ENCODE results near the gene CNOT6.

DNA sequence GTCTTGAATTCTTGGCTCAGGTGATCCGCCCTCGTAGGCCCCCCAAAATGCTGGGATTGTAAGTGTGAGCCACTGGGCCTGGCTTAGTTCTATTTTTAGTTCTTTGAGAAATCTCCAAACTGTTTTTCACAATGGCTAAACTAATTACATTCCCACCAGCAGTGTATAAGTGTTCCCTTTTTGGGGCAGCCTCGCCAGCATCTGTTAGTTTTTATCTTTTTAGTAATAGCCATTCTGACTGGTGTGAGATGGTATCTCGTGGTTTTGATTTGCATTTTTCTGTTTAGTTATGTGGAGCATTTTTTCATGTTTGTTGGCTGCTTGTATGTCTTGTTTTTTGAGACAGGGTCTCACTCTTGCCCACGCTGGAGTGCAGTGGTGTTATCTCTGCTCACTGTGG, 28.2 kb downstream of the CNOT6 start:
- TF ChIP-seq, protein P1, sequence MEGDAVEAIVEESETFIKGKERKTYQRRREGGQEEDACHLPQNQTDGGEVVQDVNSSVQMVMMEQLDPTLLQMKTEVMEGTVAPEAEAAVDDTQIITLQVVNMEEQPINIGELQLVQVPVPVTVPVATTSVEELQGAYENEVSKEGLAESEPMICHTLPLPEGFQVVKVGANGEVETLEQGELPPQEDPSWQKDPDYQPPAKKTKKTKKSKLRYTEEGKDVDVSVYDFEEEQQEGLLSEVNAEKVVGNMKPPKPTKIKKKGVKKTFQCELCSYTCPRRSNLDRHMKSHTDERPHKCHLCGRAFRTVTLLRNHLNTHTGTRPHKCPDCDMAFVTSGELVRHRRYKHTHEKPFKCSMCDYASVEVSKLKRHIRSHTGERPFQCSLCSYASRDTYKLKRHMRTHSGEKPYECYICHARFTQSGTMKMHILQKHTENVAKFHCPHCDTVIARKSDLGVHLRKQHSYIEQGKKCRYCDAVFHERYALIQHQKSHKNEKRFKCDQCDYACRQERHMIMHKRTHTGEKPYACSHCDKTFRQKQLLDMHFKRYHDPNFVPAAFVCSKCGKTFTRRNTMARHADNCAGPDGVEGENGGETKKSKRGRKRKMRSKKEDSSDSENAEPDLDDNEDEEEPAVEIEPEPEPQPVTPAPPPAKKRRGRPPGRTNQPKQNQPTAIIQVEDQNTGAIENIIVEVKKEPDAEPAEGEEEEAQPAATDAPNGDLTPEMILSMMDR (IDR thresholded peaks at IDR 0.05) = no peak
- no peak for TF ChIP-seq POLR2A (IDR thresholded peaks at IDR 0.05)

All from heart left ventricle (tissue), 13 donors.